Neural progenitor cell (in vitro differentiated cells): ENCODE results near the gene TMEM63C. TPM values are rescaled to one million over a fixed set of nuclear protein-coding genes. Genes with fewer than 3 reads are reported as not detected.

Experiments used
- DNase-seq: peaks from one replicate; pipeline ENCODE4 v3.0.0-alpha.2; 2016; ENCODE audit warnings: low spot score
- H2AFZ ChIP-seq: fragments of 200-600 bp; sonication (generic); replicated peaks from 2 replicates; pipeline ENCODE4 v1.6.1; 2016; ENCODE audit warnings: antibody characterized with exemption
- H3F3A ChIP-seq: fragments of 200-600 bp; sonication (generic); 2 replicates; pipeline ENCODE4 v1.6.1; 2016; ENCODE audit warnings: antibody characterized with exemption, low read depth
- H3K27ac ChIP-seq: fragments of 200-600 bp; sonication (generic); 2 replicates; pipeline ENCODE4 v1.5.1; 2016; ENCODE audit warnings: mild to moderate bottlenecking
- H3K27me3 ChIP-seq: fragments of 200-600 bp; sonication (generic); 2 replicates; pipeline ENCODE4 v1.6.1; 2016; ENCODE audit warnings: mild to moderate bottlenecking, moderate library complexity
- H3K36me3 ChIP-seq: fragments of 200-600 bp; sonication (generic); 2 replicates; pipeline ENCODE4 v1.5.1; 2016
- H3K4me1 ChIP-seq: fragments of 200-600 bp; sonication (generic); 2 replicates; pipeline ENCODE4 v1.6.1; 2016; ENCODE audit warnings: mixed run types
- H3K4me2 ChIP-seq: fragments of 200-600 bp; sonication (generic); 2 replicates; pipeline ENCODE4 v1.6.1; 2016
- H3K4me3 ChIP-seq: fragments of 200-600 bp; sonication (generic); 2 replicates; pipeline ENCODE4 v1.5.1; 2016
- H3K79me2 ChIP-seq: fragments of 200-600 bp; sonication (generic); 2 replicates; pipeline ENCODE4 v1.6.1; 2016; ENCODE audit warnings: low read depth
- H3K9ac ChIP-seq: fragments of 200-600 bp; sonication (generic); 2 replicates; pipeline ENCODE4 v1.6.1; 2016
- H3K9me3 ChIP-seq: fragments of 200-600 bp; sonication (generic); 2 replicates; pipeline ENCODE4 v1.5.1; 2016; ENCODE audit warnings: low read depth
- H4K20me1 ChIP-seq: fragments of 200-600 bp; sonication (generic); 2 replicates; pipeline ENCODE4 v1.6.1; 2016; ENCODE audit warnings: low read depth
- H3K27ac Mint-ChIP-seq: 3 replicates; pipeline ENCODE4 v1.8.0; 2021; ENCODE audit warnings: mixed read lengths
- H3K27me3 Mint-ChIP-seq: 2 replicates; pipeline ENCODE4 v1.8.0; 2022; ENCODE audit warnings: low read depth, mild to moderate bottlenecking, inconsistent platforms, moderate library complexity, mixed read lengths; ENCODE audit not compliant: insufficient read depth
- H3K36me3 Mint-ChIP-seq: 3 replicates; pipeline ENCODE4 v1.8.0; 2021; ENCODE audit warnings: mixed read lengths
- H3K4me1 Mint-ChIP-seq: 3 replicates; pipeline ENCODE4 v1.8.0; 2021; ENCODE audit warnings: mixed read lengths
- H3K4me3 Mint-ChIP-seq: 3 replicates; pipeline ENCODE4 v1.8.0; 2021; ENCODE audit warnings: mild to moderate bottlenecking, moderate library complexity, mixed read lengths
- H3K9me3 Mint-ChIP-seq: 3 replicates; pipeline ENCODE4 v1.8.0; 2020; ENCODE audit warnings: mixed read lengths
- EZH2 ChIP-seq: fragments of 200-600 bp; sonication (generic); IDR thresholded peaks from 2 replicates; pipeline ENCODE4 v1.6.1; 2017; ENCODE audit warnings: antibody characterized with exemption, mild to moderate bottlenecking, moderate library complexity
- EZH2phosphoT487 ChIP-seq: fragments of 200-600 bp; sonication (generic); IDR thresholded peaks from 2 replicates; pipeline ENCODE4 v1.6.1; 2017; ENCODE audit warnings: antibody characterized with exemption
- total RNA-seq: library from RNA; depleted of rRNA; stranded (reverse); fragments of >200 nt; gene quantifications from 2 replicates; pipeline ENCODE4 v1.2.3, GENCODE V29; 2015; ENCODE audit warnings: low replicate concordance
- TF ChIP-seq, protein P1 (sequence below): fragments of 200-600 bp; sonication (generic); IDR thresholded peaks from 2 replicates; pipeline ENCODE4 v1.5.1; 2017; ENCODE audit warnings: antibody characterized with exemption, mild to moderate bottlenecking

Gene TMEM63C
- total RNA-seq, 1 donor from 2014 or later: 1.5 TPM

DNA sequence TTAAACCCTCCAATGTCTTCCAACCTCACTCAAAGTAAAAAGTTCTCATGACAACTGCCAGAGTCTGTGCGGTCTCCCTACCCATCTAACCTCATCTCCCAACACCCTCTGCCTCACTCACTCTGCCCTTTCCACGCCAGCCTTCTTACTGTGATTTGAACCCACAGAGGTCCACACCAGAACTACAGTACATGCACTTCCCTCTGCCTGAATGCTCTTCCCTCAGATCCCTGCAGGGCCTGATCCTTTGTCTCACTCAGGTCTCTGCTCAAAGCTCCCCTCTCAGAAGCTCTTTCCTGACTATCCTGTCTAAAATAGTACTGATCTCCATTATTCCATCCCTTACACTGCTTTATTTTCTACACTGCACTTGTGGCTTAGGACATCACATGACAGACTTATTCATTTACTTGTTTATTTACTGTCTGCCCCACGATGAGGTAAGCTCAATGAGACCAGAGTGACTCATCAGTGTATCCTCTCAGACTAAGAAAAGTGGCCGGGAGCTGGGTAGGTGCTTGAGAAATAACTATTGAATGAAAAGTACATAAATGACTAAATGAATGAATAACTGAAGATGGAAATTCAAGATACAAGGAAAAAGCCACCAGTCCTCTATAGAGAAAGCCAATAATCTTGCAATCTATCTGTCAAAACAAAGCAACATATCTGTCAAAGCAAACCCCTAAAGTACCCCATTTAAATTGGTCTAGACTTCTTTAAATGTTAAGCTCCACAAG, 122.0 kb downstream of the TMEM63C start:
- TF ChIP-seq EZH2phosphoT487 (no peak), EZH2 (no peak)
- TF ChIP-seq, protein P1, sequence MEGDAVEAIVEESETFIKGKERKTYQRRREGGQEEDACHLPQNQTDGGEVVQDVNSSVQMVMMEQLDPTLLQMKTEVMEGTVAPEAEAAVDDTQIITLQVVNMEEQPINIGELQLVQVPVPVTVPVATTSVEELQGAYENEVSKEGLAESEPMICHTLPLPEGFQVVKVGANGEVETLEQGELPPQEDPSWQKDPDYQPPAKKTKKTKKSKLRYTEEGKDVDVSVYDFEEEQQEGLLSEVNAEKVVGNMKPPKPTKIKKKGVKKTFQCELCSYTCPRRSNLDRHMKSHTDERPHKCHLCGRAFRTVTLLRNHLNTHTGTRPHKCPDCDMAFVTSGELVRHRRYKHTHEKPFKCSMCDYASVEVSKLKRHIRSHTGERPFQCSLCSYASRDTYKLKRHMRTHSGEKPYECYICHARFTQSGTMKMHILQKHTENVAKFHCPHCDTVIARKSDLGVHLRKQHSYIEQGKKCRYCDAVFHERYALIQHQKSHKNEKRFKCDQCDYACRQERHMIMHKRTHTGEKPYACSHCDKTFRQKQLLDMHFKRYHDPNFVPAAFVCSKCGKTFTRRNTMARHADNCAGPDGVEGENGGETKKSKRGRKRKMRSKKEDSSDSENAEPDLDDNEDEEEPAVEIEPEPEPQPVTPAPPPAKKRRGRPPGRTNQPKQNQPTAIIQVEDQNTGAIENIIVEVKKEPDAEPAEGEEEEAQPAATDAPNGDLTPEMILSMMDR: no peak
- Histone ChIP-seq H3K36me3 (no peaks in the 10 kb centered on the region), H3K79me2 (no peaks in the 10 kb centered on the region), H3K9me3 (no peaks in the 10 kb centered on the region), H3K27me3 (no peaks in the 10 kb centered on the region), H3K4me1 (peaks cover 18% of the 10 kb centered on the region), H3F3A (peaks cover 9% of the 10 kb centered on the region), H3K4me2 (no peak overlapping the region), H4K20me1 (peaks cover 4% of the 10 kb centered on the region), H2AFZ (no peak overlapping the region), H3K27ac (no peak overlapping the region), H3K9ac (no peak overlapping the region), H3K4me3 (no peak overlapping the region)
- Mint-ChIP-seq H3K4me3 (no peak overlapping the region), H3K27ac (no peak overlapping the region), H3K36me3 (peaks cover 17% of the 10 kb centered on the region), H3K4me1 (peaks cover 31% of the 10 kb centered on the region), H3K27me3 (no peaks in the 10 kb centered on the region), H3K9me3 (no peaks in the 10 kb centered on the region)
- DNase-seq: no peak

DNA sequence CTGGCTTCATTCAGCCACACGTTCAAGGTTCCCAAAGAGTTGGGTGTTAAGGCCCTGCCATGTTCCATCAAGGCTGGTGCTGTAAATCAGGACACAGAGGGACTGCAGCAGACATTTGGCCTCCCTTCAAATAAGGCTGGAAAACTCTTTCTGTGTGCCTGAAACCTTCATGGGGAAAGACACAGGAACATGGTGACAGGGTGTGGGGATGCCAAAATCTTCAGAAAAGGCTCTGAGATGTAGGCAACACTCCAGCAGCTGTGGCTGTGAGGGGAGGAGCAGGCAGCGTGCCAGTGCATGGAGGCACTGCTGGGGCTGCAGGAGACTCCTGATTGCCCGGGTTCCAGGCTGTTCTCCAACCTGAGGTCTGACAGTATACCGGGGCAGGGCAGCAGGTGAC, 124.1 kb downstream of the TMEM63C start:
- Histone ChIP-seq H3K9me3 (no peaks in the 10 kb centered on the region), H3F3A (peaks cover 9% of the 10 kb centered on the region), H3K4me2 (no peak overlapping the region), H3K27ac (no peak overlapping the region), H3K4me1 (peaks cover 18% of the 10 kb centered on the region), H3K4me3 (no peak overlapping the region), H3K36me3 (no peaks in the 10 kb centered on the region), H2AFZ (no peak overlapping the region), H3K9ac (no peak overlapping the region), H3K27me3 (no peaks in the 10 kb centered on the region), H4K20me1 (peaks cover 3% of the 10 kb centered on the region), H3K79me2 (no peaks in the 10 kb centered on the region)
- TF ChIP-seq EZH2phosphoT487 (no peak), EZH2 (no peak)
- TF ChIP-seq, protein P1: no peak
- Mint-ChIP-seq H3K9me3 (no peaks in the 10 kb centered on the region), H3K36me3 (peaks cover 16% of the 10 kb centered on the region), H3K27ac (no peak overlapping the region), H3K4me1 (peaks cover 33% of the 10 kb centered on the region), H3K4me3 (no peak overlapping the region), H3K27me3 (no peaks in the 10 kb centered on the region)
- DNase-seq: no peak

DNA sequence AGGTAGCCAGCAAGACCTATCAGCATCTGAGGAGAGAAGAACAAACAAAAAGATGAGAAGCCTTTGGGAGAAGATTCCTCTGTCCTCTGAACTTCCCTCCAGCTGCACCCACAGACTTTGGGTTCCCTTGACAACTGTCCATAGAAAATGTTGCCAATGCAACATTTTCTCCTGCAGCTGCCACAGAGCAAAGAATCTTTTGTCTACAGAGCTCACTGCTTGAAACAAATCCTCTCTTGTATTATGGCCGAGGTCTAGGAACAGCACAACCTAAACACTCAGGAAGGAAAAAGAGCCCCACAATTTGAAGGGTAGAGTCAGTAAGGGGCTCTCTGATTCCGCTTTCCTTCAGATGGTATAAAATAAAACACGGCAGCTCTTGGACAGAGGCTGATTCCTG, 124.8 kb downstream of the TMEM63C start:
- Histone ChIP-seq H3K27ac (peak overlapping the region; percentile 77), H3K79me2 (no peaks in the 10 kb centered on the region), H3K9me3 (no peaks in the 10 kb centered on the region), H4K20me1 (no peaks in the 10 kb centered on the region), H3K4me1 (peaks cover 18% of the 10 kb centered on the region), H3K9ac (no peak overlapping the region), H3K27me3 (no peaks in the 10 kb centered on the region), H3F3A (peaks cover 9% of the 10 kb centered on the region), H3K36me3 (no peaks in the 10 kb centered on the region), H3K4me3 (peak overlapping the region; percentile 22), H3K4me2 (peak overlapping the region; percentile 68), H2AFZ (no peak overlapping the region)
- no peak for TF ChIP-seq EZH2phosphoT487
- no peak for TF ChIP-seq EZH2
- TF ChIP-seq, protein P1: no peak
- Mint-ChIP-seq H3K4me3 (peak overlapping the region; percentile 42), H3K27me3 (no peaks in the 10 kb centered on the region), H3K27ac (peak overlapping the region; percentile 98), H3K9me3 (no peaks in the 10 kb centered on the region), H3K4me1 (peaks cover 31% of the 10 kb centered on the region), H3K36me3 (peaks cover 19% of the 10 kb centered on the region)
- DNase-seq: peak; percentile 34
